NCI-H1105 (cell line): ENCODE data around the gene ZNHIT2.

Experiments used
- DNase-seq: peaks from one replicate; lab custom pipeline; 2025; lab: John Stamatoyannopoulos, UW

ZNHIT2 gene

GRCh38 chr11:65103476-65103875 lies 14.0 kb downstream of the ZNHIT2 start:
- DNase-seq: no peak

GRCh38 chr11:65102142-65103095 lies 15.1 kb downstream of the ZNHIT2 start:
- no peak for DNase-seq

GRCh38 chr11:65100674-65101350 lies 16.7 kb downstream of the ZNHIT2 start:
- no peak for DNase-seq

- no peak for DNase-seq
Observed at GRCh38 chr11:65096926-65097325, 20.6 kb downstream of the ZNHIT2 start.

GRCh38 chr11:65095974-65096806 lies 21.3 kb downstream of the ZNHIT2 start, which contains the start of gene VPS51:
TSS of gene VPS51 (plus strand) at chr11:65096214. CDS start at chr11:65096251, 37 bp downstream.
- peak; percentile 85 for DNase-seq

GRCh38 chr11:65095427-65095826 lies 22.1 kb downstream of the ZNHIT2 start:
- no peak for DNase-seq

- no peak for DNase-seq
Observed at GRCh38 chr11:65090628-65091027, 26.9 kb downstream of the ZNHIT2 start.

- no peak for DNase-seq
Observed at GRCh38 chr11:65089621-65090020, 27.9 kb downstream of the ZNHIT2 start.

GRCh38 chr11:65087827-65088226 lies 29.7 kb downstream of the ZNHIT2 start:
- no peak for DNase-seq

- DNase-seq: no peak
Observed at GRCh38 chr11:65087216-65087615, 30.3 kb downstream of the ZNHIT2 start.

- no peak for DNase-seq
Observed at GRCh38 chr11:65086809-65087208, 30.7 kb downstream of the ZNHIT2 start.

- no peak for DNase-seq
Observed at GRCh38 chr11:65085446-65085845, 32.1 kb downstream of the ZNHIT2 start.

GRCh38 chr11:65084598-65085375 lies 32.7 kb downstream of the ZNHIT2 start:
- DNase-seq: no peak

- DNase-seq: peak; percentile 96
Observed at GRCh38 chr11:65083834-65084597, 33.5 kb downstream of the ZNHIT2 start, which contains the start of the genes CDCA5 and ZFPL1. TSS of gene CDCA5 (minus strand) at chr11:65084040. CDS start at chr11:65083978, 62 bp downstream. TSS of gene ZFPL1 (plus strand) at chr11:65084222. CDS start at chr11:65084699, 477 bp downstream.

GRCh38 chr11:65083134-65083833 lies 34.2 kb downstream of the ZNHIT2 start:
- no peak for DNase-seq

- DNase-seq: no peak
Observed at GRCh38 chr11:65078786-65079342, 38.6 kb downstream of the ZNHIT2 start.

GRCh38 chr11:65078151-65078550 lies 39.4 kb downstream of the ZNHIT2 start:
- no peak for DNase-seq

GRCh38 chr11:65077451-65077850 lies 40.0 kb downstream of the ZNHIT2 start:
- no peak for DNase-seq

- no peak for DNase-seq
Observed at GRCh38 chr11:65072631-65072966, 44.9 kb downstream of the ZNHIT2 start.
